ENCODE data around the gene NOSTRIN.
"Not testable (repeated sequence)": the region's sequence is repeated elsewhere in the genome, so short reads cannot be mapped to it uniquely, and the experiment has no call there.

Gene NOSTRIN

DNA sequence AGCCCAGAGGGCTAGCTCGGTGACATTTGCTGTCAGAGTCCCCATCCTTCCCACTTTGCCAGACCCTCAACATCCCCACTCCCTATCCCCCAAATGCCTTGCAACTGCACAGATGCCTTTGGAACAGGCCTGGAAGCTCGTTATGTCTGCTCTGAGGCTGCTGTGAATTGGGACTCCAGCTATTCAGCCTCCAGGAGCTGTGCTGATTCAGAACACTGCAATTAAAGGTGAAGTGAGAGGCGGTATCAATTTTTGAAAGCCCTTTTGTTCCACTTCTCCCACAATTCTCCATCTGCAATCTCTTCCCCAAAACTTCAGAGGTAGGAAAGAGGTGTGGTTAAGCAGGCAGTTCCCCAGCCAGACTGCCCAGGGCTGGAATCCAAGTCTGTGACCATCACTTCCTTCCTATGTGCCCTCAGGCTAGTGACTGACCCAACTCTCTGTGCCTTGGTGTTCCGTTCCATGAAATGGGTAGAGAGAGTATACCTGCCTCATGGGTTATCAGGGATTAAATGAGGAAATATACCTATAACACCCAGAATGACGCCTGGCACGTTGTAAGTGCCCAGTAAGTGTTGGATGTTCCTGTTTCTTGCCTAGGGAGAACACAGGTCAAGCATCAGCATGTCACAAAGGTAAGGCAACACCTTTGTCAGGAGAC lies 17.5 kb downstream of the NOSTRIN start:
- DNase-seq: no peak

DNA sequence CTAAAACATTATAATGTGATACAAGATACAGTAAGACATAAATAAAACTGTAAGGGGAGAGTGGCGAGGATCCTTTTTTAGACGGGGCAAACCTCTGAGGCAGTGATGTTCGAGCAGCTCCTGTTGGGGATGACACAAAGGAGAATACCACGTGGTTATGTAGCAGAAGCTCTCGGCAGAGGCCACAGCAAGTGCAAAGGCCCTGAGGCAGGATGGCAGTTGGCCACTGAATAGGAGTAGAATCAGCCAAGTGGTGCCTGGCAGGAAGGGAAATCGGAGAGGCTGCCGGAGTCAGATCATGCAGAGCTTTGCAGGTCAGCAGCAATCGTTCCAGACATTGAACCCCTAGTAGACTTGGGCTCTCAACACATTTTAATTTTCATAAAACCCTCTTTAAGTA lies 19.1 kb downstream of the NOSTRIN start:
- no peak for DNase-seq

DNA sequence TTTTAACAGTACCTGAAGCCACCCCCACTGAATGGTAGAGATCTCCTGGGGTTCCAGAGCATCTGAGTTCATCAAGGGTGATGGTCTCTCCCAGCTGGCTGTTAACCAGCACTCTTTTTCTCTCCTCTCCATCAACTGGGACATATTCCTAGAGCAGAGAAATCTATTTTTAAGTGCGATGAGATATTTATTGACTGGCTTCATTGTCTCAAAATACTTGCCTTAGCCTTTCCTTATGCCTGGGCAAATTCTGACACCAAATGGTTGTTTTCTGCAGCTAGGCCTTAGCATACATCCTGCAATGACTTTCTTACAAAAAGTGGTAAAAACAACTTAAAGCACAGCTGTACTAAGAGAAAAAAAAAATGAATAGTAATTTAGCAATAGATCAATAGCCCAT lies 19.6 kb downstream of the NOSTRIN start:
- DNase-seq: no peak

DNA sequence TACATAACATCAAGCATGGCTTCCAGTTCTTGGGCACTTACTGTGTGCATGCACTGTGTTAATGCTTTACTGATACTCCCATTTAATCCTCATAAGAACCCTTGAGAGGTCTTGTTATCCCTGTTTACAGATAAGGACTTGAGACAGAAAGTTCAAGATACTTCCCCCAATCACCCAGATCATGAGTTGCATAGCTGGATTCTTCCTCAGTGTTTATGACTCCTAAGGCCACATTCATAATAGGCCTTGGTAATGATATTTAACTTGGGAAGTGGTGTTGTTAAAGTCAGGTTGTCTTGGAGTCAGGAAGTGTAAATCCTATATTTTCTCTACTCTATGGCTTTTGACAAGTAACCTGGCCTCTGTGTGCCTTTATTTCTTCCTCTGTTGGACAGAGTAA lies 22.7 kb downstream of the NOSTRIN start:
- DNase-seq: no peak

DNA sequence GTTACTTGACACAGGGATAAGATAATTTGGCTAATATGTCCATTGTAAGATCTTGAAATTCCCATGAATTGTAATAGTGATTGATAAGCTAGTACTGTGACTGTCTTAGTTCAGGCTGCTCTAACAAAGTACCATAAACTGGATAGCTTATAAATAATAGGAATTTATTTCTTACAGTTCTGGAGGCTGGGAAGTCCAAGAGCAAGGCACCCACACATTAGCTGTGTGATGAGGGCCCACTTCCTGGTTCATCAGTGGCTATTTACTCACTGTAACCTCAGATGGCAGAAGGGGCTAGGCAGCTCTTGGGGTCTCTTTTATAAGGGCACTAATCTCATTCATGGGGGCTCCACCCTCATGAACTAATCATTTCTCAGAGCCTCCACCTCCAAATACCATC lies 28.5 kb downstream of the NOSTRIN start:
- no peak for DNase-seq

DNA sequence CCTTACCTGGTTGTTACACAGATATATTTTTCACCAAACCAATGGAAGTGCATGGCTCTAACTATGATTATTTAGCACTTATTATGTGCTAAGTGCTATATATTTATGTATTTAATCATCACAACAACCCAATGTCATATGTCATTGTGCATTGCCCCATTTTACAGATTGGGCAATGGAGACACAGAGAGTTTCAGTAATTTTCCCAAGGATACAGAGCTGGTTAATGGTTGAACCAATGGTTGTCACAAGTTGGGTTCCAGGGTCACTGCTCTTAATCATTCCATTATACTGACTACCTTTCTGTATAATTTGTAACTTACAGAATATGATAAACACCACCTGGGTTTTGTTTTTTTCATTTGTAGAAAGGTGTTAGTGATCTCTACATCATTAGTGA lies 29.2 kb downstream of the NOSTRIN start:
- DNase-seq: no peak

DNA sequence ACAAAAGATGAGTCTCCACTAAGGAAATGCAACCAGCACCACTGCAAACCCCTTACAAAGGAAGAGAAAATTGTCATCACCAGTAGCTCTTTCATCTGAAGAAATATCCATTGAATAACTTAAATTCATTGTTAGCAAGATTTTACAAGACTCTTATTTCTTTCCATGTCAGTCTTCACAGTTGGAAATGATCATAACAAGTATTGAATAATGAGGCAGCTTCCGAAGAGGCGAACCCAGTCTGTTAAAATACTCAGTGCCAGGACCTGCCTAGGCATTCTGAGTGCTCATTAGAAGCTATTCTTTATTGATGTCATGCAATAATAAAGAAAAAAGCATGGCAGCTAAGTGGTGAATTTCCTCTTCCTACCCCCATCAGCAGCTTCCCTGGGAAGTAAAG lies 33.5 kb downstream of the NOSTRIN start:
- DNase-seq: no peak

DNA sequence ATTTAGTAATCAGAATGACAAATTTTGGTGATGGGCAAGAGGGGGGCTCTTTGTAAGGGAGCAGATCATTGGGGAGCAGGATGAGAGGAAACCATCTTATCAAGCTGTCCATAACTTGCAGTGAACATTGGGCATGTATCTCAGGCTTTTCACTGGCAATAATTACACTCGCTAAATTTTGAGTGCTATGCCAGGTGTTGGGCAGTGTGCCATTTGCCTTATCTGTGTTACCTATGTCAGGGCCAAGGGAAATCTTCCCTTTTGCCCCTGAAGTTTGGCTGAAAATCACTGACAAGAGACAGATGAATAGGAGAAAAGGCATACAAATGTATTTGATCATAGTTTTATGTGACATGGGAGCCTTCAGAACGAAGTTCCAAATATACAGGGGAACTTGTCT lies 39.0 kb downstream of the NOSTRIN start:
- no peak for DNase-seq

DNA sequence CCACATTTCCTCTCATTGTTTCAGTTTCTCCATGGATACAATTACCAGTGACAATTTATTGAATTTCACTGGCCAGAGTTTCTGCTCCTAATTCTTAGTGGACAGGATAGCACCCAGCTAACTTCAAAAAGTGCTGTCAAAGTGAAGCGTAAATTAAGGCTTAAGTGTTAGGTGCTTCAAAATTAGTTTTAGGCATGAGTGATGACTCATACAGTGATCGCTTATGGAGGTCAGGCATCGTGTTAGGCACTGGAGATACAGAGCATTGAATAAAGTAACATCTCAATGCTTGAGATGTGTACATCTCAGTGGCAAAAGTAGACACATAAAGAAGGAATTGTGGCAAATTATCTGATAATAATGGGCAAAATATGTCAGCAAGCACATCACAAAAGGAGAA lies 40.8 kb downstream of the NOSTRIN start:
- DNase-seq: no peak

DNA sequence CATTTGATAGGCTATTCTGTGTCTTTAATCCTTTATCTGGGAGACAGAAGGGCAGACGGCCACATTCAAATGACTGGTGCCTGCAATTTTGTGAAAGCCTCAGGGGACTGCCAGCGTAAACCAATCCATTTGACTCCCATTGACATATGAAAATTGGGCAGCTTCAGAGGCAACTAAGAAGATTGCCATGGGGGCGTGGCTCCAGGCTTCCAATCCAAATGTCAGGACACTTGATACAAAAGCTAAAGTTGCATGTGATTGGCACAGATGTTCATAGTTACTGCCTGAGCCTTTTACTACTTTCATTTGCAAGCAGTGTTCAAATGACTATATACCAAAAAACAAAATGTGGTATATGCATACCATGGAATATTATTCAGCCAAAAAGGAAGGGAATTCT lies 45.8 kb downstream of the NOSTRIN start:
- DNase-seq: no peak

DNA sequence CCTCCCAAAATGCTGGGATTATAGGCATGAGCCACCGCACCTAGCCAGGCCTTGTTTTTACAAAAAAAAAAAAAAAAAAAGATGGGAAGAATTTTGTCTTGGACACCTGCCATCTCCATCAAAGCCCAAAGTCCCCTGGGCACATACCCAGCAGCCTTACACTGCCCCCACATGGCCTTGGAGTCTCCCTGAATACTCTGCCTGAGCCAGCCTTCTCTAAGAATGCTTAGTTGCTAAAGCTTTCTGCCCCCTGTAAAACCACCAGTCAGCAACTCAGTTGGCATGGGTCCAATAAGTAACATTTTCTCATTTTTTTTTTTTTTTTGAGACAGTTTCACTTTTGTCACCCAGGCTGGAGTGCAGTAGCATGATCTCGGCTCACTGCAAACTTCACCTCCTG lies 47.2 kb downstream of the NOSTRIN start:
- no peak for DNase-seq

DNA sequence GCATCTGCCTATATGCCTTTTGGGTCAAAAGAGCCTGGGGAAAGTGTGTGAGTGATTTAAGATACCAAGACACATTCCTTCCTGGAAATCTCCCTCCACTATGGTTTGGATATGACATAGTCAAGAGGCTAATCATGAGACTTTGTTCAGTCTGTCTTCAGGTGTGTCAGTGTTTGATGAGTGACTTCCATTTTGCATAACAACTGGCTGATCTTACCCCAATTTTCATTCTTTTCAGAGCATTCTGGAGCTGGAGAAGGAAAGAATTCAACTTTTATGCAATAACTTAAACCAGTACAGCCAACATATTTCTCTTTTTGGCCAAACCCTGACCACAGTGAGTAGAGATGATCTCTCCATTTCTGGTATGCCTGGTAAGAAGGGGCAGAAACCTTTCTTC lies 48.4 kb downstream of the NOSTRIN start:
- DNase-seq: no peak

DNA sequence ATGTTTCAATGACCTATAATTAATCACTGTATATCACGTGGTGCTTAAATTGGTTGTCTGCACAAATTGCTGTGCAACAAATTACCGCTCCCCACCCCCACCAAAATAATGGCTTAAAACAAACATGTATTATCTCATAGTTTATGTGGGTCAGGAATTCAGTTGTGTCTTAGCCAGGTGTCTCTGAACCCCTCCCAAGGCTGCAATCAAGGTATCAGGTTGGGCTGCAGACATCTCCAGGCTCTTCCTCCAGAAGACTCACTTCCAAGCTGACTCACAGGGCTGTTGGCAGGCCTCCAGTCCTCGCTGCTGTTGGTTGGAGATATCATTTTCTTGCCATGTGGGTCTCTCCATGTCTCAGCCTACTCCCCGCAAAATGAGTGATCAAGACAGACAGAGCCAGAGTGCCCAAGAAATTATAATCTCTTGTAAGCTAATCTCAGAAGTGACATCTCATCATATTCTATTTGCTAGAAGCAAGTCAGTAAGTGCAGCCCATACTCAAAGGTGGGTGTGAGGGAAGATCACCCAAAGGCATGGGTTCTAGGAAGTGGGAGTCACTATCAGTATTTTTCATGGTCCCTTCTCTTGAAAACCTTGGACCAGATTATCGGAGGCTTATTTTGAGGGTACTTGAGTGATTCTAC lies 49.4 kb downstream of the NOSTRIN start:
- no peak for DNase-seq

DNA sequence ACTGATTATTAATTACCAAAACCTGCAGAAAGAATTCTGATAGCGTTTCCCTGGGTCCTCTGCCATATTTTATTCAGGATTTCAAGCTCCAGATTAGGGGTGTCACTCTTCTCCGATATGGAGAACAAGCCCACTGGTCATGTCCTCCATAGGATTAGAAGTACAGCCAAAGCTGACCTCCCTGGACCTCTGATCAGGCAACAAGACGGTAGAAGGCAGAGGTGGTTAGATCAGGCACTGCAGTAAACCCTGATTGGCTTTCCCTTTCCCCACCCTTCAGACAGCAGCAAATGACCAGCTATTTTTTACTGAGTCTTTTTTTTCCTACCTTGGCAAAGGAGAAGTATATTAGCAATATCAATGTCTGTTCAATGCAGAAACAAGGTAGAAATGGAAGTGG lies 50.0 kb downstream of the NOSTRIN start:
- no peak for DNase-seq

DNA sequence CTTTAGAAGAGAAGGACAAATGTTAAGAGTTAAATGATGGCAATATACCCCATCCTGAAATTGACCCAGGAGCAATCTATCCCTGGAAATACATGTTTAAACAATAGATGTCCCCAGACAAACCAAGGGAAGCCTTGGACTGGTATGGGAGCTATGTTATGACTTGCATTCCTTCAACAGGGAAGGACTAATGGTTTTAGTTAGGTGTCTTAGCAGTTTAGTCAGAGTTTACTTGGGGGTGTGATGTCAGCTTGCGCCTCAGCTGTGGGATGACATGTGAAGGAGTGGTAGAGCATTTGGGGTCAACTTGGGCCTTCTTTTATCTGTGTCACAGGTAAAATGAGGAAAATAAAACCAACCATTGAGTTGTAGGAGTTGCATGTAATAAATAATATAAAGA lies 51.0 kb downstream of the NOSTRIN start:
- no peak for DNase-seq

DNA sequence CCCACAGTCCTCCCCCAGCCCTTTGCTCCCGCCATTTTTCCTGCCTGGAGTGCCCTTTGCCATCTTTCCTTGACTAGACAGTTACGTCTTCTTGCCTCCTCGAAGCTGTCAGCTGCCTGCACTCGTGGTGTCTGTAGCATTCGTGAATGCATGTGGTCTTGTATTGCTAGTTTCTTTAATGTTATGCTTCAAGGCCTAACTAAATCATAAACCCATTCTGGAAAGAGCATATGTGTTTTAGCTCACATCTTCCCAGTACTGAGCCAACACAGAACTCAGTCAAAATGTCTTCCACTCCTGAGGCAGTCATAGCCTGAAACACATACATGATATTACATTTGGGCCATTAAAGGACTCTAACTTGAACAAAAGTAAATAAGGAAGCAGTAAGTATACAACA lies 52.2 kb downstream of the NOSTRIN start:
- no peak for DNase-seq

DNA sequence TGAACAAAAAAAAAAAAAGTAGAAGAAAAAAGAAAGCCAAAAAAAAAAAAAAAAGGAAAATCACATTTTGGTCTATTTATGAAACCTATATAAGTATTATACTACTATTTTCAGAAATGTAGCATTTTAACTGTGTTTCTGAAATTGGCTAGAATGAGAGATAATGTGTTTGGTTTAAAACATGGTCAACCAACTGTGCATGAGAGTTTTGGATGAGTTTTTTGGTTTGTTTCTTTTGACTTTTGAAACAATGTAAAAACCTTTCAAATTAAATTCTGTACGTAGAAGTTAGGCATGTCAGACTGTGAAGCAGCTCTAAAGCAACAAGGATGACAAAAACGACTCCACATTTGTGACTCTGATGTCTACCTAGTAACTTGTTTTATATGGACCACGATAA lies 53.2 kb downstream of the NOSTRIN start:
- DNase-seq: no peak

DNA sequence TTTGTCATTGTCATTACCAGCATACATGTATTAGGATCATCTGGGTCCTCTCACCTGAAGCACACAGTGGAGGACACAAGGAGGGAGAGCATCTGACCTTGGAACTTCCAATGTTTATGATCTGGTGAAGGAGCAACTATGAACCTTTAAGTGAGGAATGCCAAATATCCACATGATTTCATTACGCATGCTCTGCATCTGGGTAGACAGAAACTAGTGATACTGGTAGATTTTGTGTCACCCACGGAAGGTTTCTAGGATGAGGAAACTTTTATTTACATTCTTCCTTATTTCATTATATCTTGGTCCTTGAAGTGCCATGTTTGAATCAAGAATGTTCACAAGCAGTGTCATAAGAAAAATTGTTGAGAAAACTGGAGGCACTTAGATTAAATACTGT lies 55.7 kb downstream of the NOSTRIN start:
- DNase-seq: no peak

DNA sequence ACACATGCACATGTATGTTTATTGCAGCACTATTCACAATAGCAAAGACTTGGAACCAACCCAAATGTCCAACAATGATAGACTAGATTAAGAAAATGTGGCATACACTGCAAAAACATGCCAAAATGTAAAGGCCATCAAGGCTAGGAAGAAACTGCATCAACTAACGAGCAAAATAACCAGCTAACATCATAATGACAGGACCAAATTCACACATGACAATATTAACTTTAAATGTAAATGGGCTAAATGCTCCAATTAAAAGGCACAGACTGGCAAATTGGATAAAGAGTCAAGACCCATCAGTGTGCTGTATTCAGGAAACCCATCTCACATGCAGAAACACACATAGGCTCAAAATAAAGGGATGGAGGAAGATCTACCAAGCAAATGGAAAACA lies 64.7 kb downstream of the NOSTRIN start:
- not testable (repeated sequence) for DNase-seq

DNA sequence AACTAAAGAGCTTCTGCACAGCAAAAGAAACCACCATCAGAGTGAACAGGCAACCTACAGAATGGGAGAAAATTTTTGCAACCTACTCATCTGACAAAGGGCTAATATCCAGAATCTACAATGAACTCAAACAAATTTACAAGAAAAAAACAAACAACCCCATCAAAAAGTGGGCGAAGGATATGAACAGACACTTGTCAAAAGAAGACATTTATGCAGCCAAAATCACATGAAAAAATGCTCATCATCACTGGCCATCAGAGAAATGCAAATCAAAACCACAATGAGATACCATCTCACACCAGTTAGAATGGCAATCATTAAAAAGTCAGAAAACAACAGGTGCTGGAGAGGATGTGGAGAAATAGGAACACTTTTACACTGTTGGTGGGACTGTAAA lies 67.9 kb downstream of the NOSTRIN start:
- not testable (repeated sequence) for DNase-seq

DNA sequence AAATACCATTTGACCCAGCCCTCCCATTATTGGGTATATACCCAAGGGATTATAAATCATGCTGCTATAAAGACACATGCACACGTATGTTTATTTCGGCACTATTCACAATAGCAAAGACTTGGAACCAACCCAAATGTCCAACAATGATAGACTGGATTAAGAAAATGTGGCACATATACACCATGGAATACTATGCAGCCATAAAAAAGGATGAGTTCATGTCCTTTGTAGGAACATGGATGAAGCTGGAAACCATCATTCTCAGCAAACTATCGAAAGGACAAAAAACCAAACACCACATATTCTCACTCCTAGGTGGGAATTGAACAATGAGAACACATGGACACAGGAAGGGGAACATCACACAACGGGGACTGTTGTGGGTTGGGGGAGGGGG lies 68.4 kb downstream of the NOSTRIN start:
- not testable (repeated sequence) for DNase-seq

DNA sequence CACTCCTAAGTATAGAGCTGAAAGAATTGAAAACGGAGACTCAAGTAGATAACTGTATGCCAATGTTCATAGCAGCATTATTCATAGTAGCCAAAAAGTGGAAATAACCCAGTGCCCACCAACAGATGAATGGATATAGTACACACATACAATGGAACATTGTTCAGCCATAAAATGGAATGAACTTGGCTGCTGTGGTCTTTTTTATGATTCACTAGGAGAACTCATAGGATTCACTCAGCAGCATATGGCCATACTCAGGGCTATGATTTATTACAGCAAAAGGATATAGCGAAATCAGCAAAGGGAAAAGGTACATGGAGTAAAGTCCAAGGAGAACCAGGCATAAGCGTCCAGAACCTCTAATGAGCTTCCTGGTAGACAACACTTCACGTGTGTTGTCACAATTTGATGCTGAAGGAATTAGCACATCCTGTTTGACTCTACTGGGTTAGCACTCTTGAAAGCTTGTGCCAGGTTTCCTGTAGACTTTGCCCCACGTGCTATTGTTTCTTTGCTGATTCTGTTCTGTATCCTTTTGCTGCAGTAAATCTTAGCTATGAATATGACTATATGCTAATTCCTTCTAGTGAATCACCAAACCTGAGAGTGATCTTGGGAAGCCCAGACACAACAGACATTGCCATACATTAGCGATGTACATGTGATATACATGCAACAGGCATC lies 72.1 kb downstream of the NOSTRIN start:
- DNase-seq: no peak

DNA sequence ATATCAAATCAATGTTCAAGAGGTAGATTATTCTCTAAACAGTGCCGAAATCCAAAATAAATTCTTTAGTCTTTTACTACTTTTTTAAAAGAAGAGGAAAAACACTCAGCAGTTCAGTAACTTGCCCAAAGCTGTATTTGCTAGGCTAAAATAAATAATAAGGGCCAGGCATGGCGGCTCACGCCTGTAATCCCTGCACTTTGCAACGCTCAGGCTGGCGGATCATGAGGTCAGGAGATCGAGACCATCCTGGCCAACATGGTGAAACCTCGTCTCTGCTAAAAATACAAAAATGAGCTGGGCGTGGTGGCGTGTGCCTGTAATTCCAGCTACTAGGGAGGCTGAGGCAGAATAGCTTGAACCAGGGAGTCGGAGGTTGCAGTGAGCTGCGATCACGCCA lies 79.7 kb downstream of the NOSTRIN start:
- not testable (repeated sequence) for DNase-seq

DNA sequence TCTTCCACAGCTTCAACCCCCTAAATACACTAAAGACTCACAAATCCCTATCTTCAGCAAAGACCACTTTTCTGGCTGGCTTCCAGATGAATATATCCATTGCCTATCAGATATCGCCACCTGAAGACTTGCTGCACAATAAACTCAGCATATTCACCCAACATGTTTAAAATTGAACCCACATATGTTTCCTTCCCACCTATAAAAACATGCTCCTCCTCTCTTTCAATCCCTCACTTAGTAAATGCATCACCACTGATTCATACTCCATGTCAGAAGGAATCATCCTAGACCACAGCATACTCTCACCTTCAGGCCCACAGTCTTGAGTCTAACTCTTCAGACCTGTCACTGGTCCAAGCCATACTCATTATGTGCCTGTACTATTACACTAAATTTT lies 82.5 kb downstream of the NOSTRIN start:
- DNase-seq: no peak

DNA sequence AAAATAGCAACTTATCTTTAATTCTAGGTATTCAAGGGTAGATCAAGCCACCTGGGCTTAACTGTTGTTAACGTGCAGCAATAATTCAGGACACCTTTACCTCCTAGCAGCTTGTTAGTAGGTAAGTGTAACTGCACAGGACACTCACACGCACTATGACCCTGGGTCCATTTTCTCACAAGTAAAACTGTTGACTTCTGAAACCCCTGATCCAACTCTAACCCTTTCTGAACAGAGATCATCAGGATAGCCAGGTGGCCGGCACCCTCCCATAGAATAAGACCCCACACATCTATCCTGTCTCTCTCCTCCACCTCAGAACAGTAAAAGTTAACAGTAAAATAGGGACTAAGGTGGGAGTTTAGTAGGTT lies 87.2 kb downstream of the NOSTRIN start:
- DNase-seq: no peak
